Measurements from ENCODE around the gene CTDSPL.

CTDSPL gene

DNA sequence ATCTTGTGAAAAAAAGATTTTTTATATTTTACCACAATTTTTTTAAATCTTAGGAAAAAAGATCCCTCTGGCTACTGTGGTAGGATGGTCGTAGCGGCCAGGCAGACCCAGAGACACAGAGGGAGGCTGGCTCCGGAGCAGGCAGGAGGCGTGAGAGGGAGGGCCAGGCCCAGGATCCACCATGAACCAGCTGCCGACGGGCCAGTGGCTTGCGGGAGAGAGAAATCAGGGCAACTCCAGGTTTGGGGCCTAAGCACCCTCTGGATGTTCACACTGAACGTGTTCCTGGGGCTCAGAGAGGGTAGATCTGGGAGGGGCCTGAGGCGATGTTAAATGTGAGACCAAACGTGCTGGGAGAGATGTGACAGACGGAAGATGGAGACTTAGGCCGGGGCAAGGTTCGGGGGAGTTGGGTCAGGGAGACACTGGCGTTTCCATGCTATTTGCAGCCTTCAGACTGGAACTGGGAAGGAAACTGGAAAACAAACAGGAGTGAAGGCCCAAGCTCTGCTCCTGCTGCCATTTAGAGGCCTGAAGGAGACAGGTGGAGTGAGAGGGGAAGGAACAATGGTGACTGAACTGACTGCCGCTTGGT, 127.3 kb downstream of the CTDSPL start:
- no peak for DNase-seq (ENCODE audit: low spot score)

DNA sequence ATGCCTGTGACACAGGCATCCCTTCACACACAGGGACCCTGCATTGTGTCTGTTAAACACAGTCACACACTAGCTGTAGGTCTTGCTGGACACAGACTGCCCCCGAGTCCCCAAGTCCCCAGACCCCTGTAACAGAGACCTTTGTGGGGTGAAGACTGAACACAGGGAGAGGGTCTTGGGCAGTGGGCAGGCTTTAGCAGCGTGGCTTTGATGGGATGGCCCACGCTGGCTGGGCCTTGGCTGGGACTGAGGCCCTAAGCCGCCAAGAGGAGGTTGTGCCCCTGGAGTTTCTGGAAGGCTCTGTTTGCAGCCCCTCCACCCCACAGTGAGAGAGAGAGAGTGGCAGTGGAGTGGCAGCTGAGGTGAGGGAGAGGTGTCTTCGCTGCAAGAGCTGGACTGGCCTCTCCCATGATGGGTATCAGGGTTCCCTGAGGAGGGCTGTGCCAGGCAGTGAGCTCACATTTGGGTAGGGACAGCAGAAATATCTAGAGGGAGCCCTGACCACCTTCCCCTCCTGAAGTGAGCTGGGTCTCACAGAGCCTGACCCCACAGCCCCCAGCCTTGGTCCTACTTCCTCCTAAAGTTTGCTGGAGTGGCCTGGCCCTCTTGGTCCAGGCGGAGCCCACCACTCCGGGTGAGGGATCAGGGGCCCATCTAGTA, 128.3 kb downstream of the CTDSPL start:
- no peak for DNase-seq (ENCODE audit: low spot score)

DNA sequence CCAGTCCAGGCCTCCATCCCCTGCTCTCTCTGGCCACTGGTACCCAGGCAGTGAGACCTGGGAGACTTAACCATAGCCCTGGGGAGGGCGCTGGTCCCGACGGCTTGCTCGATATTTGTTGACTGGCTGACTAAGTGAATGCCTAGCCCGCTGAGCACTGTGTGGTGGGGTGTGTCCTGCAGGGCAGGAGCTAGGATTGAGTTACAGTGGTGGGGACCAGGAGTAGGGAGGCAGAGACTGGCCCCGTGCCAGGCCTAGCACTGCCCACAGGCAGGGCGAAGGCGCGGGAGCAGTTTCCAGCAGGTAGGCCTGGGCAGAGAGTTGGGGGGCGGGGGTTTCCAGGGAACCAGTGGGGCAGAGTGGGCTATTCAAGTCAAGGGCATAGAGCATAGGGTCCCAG, 128.8 kb downstream of the CTDSPL start, which contains the start of gene VILL:
Gene VILL (plus strand): TSS at position 260 of the 400 bp plus-strand sequence. CDS start 2,887 bp downstream, outside the sequence.
- no peak for DNase-seq (ENCODE audit: low spot score)

- DNase-seq (ENCODE audit: low spot score), result no peak
These were observed 129.4 kb downstream of the CTDSPL start for GRCh38 chr3:37991109-37991508.

GRCh38 chr3:37991823-37992222, 130.1 kb downstream of the CTDSPL start:
- no peak for DNase-seq (ENCODE audit: low spot score)

GRCh38 chr3:37992271-37993066, 130.8 kb downstream of the CTDSPL start:
- DNase-seq (ENCODE audit: low spot score), result no peak

DNA sequence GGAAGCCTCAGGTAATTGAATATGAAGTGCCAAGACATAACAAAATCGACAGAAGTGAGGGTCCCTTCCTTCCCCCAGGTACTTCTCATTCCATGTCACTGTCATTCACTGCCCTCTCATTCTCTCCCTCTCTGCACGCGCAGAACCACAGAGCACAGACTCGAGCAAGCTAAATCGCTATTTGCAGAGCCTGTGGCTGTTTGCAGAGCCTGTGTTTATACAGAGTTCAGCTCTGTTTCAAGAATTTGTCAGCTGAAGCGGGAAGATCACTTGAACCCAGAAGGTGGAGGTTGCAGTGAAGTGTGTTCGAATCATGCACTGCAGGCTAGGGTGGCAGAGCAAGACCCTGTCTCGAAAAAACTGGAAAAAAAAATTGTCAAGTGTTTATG, 131.4 kb downstream of the CTDSPL start:
- no peak for DNase-seq (ENCODE audit: low spot score)

DNA sequence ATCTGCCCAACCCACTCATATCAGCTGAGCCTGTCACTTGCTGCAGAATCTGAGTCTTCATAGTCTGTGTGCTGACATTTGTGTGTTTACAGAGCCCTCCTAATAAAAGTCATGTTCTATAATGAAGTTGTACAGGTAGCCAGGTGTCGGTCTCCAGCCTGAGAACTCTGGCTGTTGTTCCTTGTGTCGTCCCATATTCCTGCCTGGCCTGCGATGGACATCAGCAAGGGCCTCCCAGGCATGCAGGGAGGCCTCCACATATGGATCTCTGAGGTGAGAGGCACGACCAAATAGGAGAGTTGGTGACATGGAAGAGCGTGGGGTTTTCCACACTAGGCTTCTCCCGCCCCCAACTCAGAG, 131.8 kb downstream of the CTDSPL start:
- DNase-seq (ENCODE audit: low spot score), result no peak

DNA sequence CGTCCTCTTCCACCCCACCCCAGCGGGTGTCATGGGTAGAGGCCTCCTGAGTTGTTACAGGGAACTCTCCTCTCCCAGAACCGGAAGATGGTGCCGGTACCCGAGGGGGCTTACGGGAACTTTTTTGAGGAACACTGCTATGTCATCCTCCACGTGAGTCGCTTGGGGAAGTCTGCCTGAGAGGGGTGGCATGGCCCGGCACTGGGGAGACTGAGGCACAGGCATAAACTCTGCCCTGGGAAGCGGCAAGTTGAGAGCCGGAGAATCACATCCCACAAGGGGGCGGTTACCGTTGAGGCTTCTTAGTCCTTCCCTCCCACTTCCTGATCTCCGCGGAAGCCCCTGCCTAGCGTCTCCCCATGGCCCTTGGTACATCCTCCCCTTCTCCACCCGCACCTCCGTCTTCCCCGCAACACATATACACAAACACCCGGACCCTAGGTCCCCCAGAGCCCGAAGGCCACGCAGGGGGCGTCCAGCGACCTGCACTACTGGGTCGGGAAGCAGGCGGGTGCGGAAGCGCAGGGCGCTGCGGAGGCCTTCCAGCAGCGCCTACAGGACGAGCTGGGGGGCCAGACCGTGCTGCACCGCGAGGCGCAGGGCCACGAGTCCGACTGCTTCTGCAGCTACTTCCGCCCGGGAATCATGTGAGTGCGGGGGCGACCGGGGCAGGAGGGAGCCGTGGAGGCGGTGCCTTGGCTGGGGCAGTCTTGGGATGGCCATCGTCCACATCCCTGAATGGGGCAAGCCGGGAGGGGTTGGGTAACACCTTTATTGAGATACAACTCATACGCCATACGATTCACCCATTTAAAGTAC, 132.3 kb downstream of the CTDSPL start:
- peak; percentile 93 for DNase-seq (ENCODE audit: low spot score)

DNA sequence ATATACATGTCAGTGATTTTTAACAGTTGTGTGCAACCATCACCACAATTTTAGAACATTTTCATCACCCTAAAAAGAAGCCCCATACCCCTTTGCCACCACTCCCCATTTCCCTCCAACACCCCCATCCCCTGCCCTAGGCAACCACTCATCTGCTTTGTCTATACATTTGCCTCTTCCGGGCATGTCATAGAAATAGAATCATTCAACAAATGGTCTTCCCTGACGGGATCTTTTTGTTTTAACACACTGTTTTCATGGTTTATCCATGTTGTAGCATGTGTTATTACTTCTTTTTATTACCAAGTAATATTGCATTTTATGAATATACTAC, 132.9 kb downstream of the CTDSPL start:
- DNase-seq (ENCODE audit: low spot score), result no peak

GRCh38 chr3:37995652-37996641, 134.3 kb downstream of the CTDSPL start:
- DNase-seq (ENCODE audit: low spot score), result no peak

- DNase-seq (ENCODE audit: low spot score), result peak; percentile 80
These were observed 135.2 kb downstream of the CTDSPL start for GRCh38 chr3:37996785-37997301.

GRCh38 chr3:37997342-37997741, 135.7 kb downstream of the CTDSPL start:
- DNase-seq (ENCODE audit: low spot score), result no peak

DNA sequence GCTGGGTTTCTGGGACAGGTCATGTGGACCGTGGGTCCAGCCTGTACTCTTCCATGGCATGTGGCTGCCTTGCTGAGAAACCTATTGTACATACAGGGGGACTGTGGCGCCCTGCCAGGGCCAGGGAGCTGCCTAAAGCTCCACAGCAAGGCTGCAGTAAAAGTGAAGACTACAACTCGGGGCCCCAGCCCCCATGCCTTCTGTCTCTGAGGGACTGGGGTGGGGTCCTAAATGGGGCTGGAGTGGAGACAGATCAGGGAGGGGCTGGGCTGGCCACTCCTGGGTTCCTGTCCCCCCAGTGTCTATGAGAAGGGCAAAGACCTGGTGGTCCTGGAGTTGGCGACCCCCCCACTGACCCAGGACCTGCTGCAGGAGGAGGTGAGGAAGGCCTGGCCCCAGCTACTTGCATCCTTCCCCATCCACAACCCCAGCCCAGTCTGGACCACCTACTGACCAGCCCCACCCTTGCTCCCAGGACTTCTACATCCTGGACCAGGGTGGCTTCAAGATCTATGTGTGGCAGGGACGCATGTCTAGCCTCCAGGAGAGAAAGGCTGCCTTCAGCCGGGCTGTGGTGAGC, 136.2 kb downstream of the CTDSPL start:
- DNase-seq (ENCODE audit: low spot score), result no peak

- no peak for DNase-seq (ENCODE audit: low spot score)
These were observed 138.2 kb downstream of the CTDSPL start for GRCh38 chr3:37999836-38000235.

DNA sequence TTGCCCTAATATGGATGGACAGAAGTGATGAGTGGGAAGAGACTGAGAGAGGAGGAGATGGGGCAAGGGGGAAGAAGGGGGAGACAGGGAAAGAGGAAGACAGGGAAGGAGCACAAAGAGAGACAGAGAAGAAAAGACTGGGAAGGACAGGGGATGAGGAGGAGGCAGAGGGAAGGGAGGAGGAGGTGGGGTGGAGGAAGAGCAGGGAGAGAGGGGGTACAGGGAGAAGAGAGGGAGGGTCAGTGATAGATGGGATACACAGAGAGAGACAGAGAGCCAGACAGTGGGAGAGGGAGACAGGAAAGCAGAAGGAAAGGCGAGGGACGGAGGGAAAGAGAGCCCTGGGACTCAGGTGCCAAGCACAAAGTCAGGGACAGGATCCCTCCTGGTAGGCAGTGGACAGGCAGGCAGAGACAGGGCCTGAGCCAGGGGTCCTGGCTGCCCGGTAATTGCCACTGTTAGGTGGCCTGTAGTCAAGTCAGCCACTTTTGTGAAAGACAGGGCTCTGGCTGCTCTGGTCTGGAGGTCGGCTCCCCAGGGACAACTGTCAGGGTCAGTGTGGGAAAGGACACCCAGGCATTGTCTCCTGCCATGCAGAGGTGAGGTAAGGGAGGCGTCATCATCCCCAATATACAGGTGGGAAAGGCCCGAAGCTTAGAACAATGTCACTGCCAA, 138.7 kb downstream of the CTDSPL start:
- DNase-seq (ENCODE audit: low spot score), result no peak

DNA sequence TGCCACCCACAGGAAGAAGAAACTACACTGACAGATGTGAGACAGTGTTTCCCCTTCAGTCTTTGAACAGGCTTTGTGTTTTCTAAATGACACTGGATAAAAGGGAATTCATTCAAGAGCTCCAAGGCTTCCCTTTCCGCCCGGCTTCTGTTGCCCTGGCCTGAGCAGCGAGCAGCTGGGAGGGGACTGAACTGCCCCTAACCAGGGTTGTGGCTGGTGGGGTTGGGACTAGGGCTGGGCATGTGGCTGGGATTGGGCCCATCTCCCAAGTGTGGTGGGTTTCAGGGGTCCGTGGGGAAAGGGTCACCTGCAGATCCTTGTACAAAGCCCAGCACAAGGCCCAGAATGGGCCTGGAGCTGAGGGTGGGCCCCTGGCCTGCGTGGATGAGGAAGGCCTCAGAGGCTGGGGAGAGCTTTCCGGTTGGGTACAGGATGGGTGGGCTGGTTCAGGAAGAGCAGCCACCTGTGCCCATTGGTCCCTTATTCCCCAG, 139.3 kb downstream of the CTDSPL start:
- no peak for DNase-seq (ENCODE audit: low spot score)

GRCh38 chr3:38001456-38002081, 139.9 kb downstream of the CTDSPL start:
- DNase-seq (ENCODE audit: low spot score), result no peak

DNA sequence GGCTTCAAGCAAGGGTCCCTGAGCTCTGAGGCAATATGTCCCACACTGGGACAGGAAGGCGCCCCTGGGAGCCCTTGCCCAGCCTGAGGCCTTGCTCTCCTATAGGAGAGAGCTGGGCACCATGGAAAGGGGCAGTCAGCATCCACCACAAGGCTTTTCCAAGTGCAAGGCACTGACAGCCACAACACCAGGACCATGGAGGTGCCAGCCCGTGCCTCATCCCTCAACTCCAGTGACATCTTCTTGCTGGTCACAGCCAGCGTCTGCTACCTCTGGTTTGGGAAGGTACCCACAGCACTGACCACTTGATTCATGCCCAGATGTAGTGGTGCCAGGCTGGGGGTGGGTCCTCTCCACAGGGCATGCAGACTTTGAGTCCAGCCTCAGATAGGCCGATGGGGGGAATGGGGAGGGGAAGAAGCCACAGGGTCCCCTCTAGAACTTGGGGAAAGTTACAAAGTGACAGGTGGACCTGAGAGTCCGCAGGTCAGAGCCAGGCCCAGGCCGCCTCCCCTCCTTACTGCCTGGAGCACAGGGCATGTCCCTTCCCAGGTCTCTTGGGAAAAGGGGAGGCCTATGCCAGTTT, 140.7 kb downstream of the CTDSPL start:
- no peak for DNase-seq (ENCODE audit: low spot score)
